ENCODE data around the gene FLYWCH1.

- TF ChIP-seq NR2C2 (IDR thresholded peaks at IDR 0.05; ENCODE audit: borderline replicate concordance, control insufficient read depth, insufficient read length, low read depth) (no peak), EZH2 (IDR thresholded peaks at IDR 0.05; ENCODE audit: borderline replicate concordance, control insufficient read depth, low read depth, low read length) (no peak), ELK1 (IDR thresholded peaks at IDR 0.05; ENCODE audit: low read depth, low read length) (no peak), CTCF (IDR thresholded peaks at IDR 0.05 in 2 of 3, conservative IDR thresholded peaks at IDR 0.05 in 1 of 3; ENCODE audit: control insufficient read depth in 2 of 3, extremely low read depth in 1 of 3, insufficient read depth in 1 of 3, low read depth in 3 of 3, low read length in 3 of 3) (no peak), EGR1 (IDR thresholded peaks at IDR 0.05; ENCODE audit: borderline replicate concordance in 1 of 2, low read depth in 2 of 2, low read length in 2 of 2) (no peak), KDM1A (IDR thresholded peaks at IDR 0.05; ENCODE audit: borderline replicate concordance) (no peak), SPI1 (IDR thresholded peaks at IDR 0.05; ENCODE audit: borderline replicate concordance, insufficient read depth, low read depth, low read length) (no peak), POLR2A (IDR thresholded peaks at IDR 0.05; ENCODE audit: low read depth, low read length) (no peak), POLR2AphosphoS2 (IDR thresholded peaks at IDR 0.05; ENCODE audit: low read depth, low read length) (no peak), FOXM1 (IDR thresholded peaks at IDR 0.05; ENCODE audit: low read depth, low read length) (no peak), ZBTB33 (IDR thresholded peaks at IDR 0.05) (no peak)
Measured at GRCh38 chr16:2867661-2867986, 44.1 kb upstream of the FLYWCH1 start.
